ELF-1 (cell line): Measurements from ENCODE around the gene MMRN1.

Experiments
- DNase-seq: peaks from one replicate; pipeline ENCODE4 v3.0.0-alpha.2; 2016; ENCODE audit warnings: low read depth, low spot score

The MMRN1 gene

GRCh38 chr4:89906777-89907521 is 12.3 kb downstream of the MMRN1 start:
- no peak for DNase-seq

DNA sequence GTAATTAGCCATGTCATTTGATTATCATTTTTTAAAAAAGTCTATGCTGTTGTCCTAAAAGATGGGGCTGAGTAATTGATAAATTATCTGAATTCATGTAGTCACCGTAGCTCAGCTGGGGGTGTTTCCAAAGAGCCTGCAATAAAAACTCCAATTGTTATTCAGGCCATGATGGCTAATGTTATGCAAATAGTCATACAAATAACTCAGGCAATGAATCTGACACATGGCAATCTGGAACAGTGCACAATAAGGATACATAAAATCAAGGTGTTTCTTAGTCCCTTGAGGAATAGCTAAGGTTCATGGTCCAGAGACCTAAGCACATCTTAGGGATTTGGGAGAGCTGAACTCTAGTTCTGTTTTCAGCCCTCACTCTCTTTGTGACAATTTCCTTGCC is 15.2 kb downstream of the MMRN1 start:
- DNase-seq: no peak

DNA sequence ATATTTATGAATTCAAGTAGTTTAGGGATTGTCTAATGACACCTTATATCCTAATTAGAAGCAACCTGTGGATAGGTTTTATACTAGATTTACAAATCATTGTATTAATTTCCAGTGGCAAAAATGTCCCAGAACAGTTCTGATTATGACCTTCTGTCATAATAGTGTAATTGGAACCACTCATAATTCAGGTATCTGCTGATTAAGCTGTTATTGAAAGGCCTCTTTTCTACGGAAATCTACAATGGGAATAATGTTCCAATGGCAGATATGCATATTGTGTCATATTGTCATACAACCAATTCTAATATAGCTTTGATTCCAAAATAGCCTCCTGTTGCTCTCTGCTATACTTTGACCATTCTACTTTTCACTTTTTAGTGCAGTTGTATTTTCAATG is 19.0 kb downstream of the MMRN1 start:
- no peak for DNase-seq

GRCh38 chr4:89914609-89915550 is 20.2 kb downstream of the MMRN1 start:
- no peak for DNase-seq

DNA sequence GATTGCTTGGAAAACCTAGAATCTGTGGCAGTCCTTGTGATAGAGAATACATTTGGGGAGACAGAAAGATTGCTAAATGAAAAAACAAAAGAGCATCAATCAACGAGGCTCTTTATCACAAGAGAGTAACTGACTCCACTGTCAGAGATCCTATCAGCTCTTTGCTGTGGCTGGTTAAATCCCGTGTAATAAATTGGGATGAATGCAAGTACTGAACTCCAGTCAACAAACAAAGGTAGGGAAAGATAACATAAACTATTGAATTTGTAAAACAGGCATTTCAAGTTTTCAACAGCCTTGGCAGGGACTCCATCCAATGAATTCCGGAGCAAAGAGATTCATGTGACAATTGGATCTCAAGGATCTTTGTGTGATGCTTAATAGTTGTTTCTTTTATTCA is 21.3 kb downstream of the MMRN1 start:
- no peak for DNase-seq

DNA sequence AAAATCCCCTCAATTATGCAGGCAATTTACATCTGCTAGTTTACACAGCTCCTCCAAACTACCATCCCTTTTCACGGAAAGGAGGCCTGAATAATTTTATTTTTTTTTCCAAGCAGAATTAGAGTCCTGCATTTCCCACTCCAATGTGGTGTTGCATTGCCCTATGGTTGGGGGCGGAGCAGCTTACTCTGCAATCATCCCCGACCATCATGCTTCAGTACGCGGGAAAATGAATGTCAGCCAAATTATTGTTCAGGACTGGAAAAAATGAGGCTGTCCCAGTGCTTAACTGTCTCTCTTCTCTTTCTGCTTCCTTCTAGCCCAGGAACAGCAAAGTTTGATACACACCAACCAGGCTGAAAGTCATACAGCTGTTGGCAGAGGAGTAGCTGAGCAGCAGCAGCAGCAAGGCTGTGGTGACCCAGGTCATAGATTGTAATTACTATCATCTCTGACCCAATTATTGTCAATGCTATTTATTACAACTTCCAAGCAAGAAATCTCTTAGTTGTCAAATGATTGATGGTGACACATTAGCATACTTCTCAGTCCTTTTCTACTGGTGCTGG is 28.3 kb downstream of the MMRN1 start:
- no peak for DNase-seq

DNA sequence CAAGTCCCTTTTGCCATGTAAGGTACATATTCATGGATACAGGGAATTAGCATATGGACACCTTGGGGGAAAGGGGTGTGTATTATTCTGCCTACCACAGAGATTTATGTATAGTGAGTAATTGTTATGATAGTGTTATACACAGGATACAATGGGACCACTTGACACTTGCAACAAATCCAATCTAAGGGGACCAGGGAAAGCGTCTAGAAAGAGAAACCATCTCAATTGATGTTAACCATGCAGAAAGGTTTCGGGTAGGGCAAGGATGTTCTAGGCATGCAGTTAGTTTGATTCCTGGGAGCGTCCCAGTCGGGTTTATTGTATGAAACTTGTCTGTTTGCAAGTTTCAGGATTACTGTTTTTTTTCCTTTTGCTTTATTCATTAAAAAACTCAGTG is 34.2 kb downstream of the MMRN1 start:
- no peak for DNase-seq

- DNase-seq: no peak
Observed at GRCh38 chr4:89929425-89930159, 34.9 kb downstream of the MMRN1 start.

- DNase-seq: no peak
Observed at GRCh38 chr4:89939546-89939945, 44.9 kb downstream of the MMRN1 start.

DNA sequence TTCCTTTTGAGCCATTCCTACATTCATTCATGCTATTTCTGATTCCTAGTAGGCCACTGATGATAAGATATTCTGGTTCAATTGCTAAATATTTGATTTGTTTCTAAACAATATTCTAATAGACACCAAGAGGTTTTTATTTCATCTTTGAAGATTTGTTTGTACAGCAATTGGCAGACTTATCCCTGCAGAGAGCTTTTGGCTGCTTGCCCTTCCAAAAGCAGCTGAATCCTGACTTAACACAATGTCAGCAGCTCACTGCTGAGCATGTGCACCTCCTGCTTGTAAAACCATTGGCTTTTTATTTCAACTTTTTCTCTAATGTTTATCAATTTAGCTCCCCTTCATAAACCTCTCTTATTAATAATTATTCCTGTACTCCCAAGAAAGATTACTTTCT is 45.3 kb downstream of the MMRN1 start:
- no peak for DNase-seq

GRCh38 chr4:89942811-89943210 is 48.2 kb downstream of the MMRN1 start:
- DNase-seq: no peak

GRCh38 chr4:89949782-89950387 is 55.2 kb downstream of the MMRN1 start:
- no peak for DNase-seq

DNA sequence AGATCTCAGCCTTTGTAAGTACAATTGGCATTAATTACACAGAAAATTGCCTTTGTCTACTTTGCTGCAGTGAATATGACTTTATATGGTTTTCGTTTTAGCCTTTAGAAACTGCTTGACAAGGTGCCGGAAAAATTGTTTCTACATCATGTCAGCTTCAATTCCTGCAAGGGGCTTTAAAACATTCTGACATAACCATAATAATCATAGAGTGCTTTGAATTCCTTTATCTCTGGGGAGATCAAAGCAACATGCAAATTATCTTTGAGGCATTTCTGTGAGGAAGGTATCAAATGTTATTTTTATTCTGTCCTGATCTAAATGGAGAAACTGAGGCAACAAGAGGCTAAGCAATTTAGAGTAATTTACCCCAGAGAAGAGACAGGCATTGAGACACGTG is 57.8 kb downstream of the MMRN1 start:
- no peak for DNase-seq

DNA sequence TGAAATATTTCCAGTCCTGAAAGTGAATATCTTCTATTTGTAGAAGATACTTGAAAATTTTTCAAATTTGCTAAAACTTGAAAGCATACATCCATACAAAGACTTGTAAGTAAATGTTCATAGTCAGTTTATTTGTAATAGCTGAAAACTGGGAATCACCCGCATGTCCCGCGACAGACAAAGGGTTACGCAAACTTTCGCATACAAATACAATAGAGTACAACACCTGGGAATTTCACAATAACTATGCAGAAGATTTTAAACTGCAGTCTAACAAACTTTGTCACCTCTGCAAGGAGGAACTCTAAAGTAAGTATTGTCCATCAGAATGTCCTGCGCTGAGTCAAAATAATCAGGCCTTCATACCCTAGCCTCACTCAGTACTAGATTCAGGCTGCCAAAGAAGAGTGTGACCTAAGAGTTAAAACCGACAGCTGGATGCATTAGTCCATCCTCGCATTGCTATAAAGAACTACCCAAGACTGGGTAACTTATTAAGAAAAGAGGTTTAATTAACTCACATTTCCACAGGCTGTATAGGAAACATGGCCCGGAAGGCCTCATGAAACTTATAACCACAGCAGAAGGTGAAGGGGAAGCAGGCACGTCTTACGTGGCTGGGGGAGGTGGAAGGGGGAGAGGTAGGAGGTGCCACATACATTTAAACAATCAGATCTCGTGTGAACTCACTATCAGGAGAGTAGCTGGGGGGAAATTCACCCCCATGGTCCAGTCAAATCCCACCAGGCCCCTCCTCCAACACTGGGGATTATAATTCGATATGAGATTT is 60.4 kb downstream of the MMRN1 start:
- DNase-seq: no peak

GRCh38 chr4:89957046-89957926 is 62.6 kb downstream of the MMRN1 start:
- no peak for DNase-seq

- no peak for DNase-seq
Observed at GRCh38 chr4:89981789-89982334, 87.2 kb downstream of the MMRN1 start.

DNA sequence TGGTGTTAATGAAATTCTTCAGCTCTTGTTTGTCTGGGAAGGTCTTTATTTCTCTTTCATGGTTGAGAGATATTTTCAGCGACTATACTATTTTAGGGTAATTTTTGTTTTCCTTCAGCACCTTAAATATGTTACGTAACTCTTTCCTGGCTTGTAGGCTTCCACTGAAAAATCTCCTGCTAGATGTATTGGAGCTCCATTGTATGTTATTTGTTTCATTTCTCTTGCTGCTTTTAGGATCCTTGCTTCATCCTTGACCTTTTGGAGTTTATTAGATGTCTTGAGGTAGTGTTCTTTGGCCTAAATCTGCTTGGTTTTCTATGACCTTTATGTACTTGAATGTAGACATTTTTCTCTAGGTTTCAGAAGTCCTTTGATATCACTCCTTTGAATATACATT is 93.6 kb downstream of the MMRN1 start:
- no peak for DNase-seq

DNA sequence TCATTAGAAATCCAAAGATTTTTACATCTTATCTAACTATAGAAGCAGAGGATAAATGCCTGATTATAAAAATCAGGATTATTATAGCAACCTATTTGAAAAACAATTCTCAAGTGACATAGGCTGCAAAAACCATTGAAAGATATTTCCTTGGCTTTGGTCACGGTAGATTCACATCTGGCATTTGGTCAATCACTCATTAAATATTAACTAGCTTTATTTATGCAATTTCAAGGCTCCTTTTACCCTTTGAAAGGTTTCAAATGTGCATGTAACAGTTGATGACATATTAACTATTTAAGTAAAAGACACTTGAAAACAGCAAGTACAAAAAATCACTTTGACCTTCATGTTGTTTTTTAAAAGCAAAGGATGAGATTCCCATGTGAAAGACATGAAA is 98.1 kb downstream of the MMRN1 start:
- no peak for DNase-seq

DNA sequence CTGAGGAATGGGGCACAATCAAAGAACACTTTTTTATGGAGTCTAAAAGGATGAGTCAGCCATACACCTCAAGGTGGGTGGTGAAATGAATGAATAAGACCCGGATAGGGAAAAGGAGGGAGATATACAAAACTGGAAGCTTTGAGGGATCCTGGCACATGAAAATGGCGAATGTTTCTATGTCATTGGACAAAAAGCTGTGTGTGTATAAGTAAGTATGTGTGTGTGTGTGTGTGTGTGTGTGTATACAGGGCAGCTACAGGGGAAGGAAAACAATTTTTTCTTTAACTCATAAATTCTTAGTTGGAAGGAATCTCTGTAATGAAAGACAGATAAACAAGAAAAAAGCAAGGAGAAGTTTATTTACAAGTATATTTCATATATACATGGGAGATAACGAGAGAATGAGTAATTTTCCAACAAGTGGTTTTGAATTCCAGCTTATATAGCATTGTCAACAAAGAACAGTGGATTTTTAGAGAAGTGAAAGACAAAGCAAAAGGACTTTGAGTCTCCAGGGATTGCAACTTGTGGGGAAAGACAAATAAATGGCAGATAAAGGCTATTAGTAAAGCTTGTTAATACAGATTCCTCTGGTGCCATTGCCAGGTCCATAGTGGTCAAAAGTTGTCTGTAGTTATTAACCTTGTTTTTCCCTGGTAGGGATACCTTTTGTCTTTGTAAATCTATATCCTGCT is 99.7 kb downstream of the MMRN1 start:
- DNase-seq: no peak
